GM19438 (cell line): ENCODE data around the gene HIF3A.
"Not testable (repeated sequence)": the region's sequence is repeated elsewhere in the genome, so short reads cannot be mapped to it uniquely, and the experiment has no call there.

Experiments used
- ATAC-seq: cut with Tn5 transposase; IDR thresholded peaks from one replicate; pipeline ENCODE4 v1.9.1; 2021; ENCODE audit warnings: low read depth; ENCODE audit not compliant: unreplicated experiment

Gene HIF3A

DNA sequence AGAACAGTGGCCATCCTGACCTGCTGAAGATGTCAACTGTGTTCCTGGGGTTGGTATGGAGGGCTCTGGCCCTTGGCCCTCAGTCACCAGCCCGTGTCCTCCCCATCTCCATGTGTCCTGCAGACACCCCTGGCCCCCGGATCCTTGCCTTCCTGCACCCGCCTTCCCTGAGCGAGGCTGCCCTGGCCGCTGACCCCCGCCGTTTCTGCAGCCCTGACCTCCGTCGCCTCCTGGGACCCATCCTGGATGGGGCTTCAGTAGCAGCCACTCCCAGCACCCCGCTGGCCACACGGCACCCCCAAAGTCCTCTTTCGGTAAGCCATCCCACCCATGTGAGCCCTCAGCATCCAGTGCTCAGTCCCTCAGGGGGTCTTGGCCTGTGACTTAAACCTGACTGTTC is 24.8 kb downstream of the HIF3A start:
- ATAC-seq: no peak

GRCh38 chr19:46323227-46323626 is 26.4 kb downstream of the HIF3A start:
- ATAC-seq: not testable (repeated sequence)

DNA sequence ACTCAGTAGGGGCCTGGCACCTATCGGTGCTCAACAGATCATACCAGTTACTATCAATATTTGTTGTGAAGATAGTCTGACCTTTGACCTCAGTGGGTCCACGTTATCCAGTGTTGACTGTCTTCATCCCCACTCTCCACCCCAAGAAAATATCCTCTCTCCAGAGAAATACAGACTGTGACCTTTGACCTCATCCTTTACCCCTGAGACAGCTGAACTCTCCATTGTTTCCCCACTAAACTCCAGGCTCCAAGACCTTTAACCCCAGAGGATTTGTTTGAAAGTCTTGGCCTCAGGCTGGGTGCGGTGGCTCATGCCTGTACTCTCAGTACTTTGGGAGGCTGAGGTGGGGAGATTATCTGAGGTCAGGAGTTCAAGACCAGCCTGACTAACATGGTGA is 27.4 kb downstream of the HIF3A start:
- ATAC-seq: no peak

GRCh38 chr19:46326608-46327007 is 29.8 kb downstream of the HIF3A start:
- no peak for ATAC-seq

GRCh38 chr19:46328079-46328478 is 31.2 kb downstream of the HIF3A start:
- ATAC-seq: no peak

DNA sequence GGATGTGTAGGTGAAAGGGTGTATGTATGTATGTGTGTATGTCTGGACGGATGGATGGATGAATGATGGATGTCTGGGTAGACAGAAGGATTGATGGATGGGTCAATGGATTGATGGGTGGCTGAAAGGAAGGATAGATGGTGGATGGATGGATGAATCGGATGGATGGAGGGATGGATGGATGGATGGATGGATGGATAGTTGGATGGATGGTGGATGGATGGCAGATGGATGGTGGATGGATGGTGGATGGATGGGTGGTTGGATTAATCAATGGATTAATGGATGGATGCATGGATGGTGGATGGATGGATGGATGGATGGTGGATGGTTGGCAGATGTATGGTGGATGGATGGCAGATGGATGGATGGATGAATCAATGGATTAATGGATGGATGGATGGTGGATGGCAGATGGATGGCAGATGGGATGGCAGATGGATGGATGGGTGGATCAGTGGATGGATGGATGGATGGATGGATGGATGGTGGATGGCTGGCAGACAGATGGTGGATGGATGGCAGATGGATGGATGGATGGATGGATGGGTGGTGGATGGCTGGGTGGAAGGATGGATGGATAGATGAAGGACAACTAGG is 33.6 kb downstream of the HIF3A start:
- ATAC-seq: no peak

GRCh38 chr19:46337487-46337886 is 40.6 kb downstream of the HIF3A start:
- no peak for ATAC-seq

GRCh38 chr19:46339446-46339845 is 42.6 kb downstream of the HIF3A start:
- ATAC-seq: no peak

DNA sequence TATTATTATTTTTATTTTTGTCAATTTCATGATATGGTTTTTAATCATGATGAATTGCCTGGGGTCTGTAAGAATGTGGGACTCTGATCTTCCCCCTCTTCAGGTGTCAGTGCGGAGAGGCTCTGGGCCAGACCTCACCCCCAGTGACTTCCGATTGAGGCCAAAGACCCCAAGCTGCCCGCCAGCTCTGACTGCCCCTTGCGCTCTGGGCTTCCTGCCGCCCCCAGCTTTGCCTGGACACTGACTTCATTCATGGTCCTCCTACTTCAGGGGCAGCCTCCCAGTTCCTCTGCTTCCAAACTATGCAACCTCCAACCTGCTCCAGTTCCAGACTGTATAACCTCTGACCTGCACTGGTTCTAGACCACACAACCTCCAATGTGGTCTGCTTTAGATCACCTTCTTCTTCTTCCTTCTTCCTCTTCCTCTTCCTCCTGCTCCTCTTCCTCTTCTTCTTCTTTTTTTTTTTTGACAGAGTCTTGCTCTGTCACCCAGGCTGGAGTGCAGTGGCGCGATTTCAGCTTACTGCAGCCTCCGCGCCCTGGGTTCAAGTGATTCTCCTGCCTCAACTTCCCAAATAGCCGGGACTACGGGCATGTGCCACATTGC is 43.3 kb downstream of the HIF3A start:
- ATAC-seq: no peak

- no peak for ATAC-seq
Observed at GRCh38 chr19:46341937-46342336, 45.1 kb downstream of the HIF3A start.

GRCh38 chr19:46344363-46344762 is 47.5 kb downstream of the HIF3A start:
- ATAC-seq: no peak

DNA sequence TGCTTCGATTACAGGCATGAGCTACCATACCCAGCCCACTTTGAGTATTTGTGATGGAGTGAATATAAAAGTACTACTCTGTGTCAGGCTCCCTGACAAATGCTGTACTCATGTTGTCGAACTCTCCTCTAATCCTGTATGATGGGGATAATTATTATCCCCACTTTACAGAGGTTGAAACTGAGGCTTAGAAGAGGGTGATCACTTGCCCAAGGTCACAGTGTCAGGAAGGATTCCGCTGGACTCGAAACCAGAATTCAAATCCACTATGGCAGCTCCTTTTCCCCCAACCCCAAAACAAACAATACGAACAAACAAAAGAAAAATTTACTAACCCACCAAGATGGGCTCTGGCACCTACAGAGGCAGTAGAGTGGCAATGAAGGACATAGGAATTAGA is 48.3 kb downstream of the HIF3A start:
- no peak for ATAC-seq

DNA sequence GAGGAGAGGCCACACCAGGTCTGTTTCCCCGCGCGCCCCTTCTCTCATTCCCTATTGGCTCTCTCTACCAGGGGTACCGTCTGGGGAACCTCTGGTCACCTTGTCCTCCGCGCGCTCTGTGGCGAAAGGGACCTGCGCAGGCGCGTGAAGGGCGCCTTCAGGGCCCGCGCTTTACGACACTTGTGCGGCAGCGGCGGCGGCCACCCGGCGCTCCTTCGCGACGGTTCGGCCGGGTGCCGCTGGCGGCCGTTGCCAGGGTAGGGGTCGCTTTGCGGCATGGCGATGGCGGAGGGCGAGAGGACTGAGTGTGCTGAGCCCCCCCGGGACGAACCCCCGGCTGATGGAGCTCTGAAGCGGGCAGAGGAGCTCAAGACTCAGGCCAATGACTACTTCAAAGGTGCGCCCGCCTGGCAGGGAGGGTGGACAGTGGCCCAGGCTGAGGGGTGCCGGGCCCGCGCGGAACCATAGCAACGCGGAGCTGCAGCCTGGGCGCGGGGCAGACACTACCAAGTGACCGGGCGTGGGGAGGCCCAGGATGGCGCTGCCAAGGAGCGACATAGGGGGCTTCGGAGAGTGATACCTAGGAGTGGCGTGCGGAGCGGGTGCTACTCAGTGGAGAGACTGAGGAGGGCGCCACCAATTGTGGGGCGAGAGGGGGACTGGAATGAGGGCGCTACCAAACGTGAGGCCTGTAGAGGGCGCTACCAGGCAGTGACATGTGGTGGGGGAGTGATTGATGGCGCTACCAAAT is 50.2 kb downstream of the HIF3A start, which contains the start of gene PPP5C:
PPP5C (plus strand) TSS at position 267 of the 751 bp plus-strand sequence; CDS start at position 277, 10 bp downstream.
- ATAC-seq: peak; percentile 40

- ATAC-seq: no peak
Observed at GRCh38 chr19:46347572-46347883, 50.7 kb downstream of the HIF3A start.

GRCh38 chr19:46347985-46348384 is 51.1 kb downstream of the HIF3A start:
- ATAC-seq: no peak

GRCh38 chr19:46349311-46349993 is 52.6 kb downstream of the HIF3A start:
- ATAC-seq: no peak

- no peak for ATAC-seq
Observed at GRCh38 chr19:46350029-46350757, 53.4 kb downstream of the HIF3A start.

GRCh38 chr19:46350758-46351159 is 53.9 kb downstream of the HIF3A start:
- ATAC-seq: no peak

GRCh38 chr19:46351241-46352041 is 54.6 kb downstream of the HIF3A start:
- no peak for ATAC-seq
